ENCODE measurements around the gene MAEA.

MAEA gene

DNA sequence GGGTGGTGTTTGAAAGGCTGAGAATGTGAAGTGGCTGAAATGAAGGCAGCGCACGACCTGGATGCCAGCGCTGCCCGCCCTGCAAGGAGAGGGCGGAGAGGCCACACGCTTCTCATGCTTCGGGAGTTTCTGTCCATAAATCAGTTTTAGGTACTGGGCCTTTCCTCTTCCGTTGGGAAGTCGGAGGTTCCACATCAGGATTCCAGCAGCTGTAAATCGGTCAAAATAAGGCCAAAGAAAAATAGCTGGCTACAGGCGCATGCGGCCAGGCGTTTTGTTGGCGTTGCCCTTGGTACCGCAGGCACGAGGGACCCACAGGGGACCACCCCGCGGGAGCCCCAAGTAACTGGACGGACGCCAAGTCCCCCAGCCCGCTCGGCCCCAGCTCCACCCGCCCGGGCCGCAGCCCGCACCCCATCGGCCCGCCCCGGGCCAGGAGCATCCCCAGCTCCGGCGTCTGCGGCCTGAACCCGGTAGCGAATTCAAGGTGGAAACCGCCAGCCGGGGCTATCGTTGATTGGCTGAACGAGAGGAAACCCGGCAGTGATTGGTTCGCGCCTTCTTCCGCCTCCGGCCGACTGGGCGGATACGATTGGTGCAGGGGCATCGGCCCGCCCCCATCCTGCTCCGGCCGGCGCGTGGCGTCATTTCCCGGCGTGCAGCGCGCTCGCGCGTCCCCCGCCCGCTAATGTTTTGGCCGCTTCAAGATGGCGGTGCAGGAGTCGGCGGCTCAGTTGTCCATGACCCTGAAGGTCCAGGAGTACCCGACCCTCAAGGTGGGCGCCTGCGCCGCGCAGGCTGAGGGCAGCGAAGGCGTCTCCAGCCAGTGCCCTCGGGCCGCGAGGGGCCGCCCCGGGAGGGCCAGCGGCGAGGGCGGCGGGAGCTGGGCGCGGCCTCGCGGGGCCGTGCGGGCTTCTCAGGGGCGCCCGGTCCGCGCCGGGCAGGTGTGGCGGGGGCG is at the start of gene MAEA:
Gene MAEA, plus strand, starts transcription at position 685 of the 958 bp plus-strand sequence. Its CDS starts 23 bp downstream, at position 708.
- DNase-seq (ENCODE audit: low read depth in 2 of 2), result peak; percentile 92 to 97

DNA sequence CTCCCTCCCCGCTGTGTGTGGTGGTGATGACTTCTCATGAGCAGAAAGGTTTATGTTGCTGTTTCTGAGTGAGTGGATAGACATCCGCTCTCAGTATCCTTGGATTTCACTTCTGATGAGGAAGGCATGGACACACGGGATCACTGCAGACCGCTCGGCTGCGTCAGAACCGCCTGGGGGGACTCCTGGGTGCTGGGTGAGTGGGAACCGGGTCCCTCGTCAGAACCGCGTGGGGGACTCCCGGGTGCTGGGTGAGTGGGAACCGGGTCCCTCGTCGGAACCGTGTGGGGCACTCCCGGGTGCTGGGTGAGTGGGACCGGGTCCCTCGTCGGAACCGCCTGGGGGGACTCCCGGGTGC is 49.8 kb upstream of the MAEA start:
- no peak for DNase-seq (ENCODE audit: low read depth in 2 of 2)

DNA sequence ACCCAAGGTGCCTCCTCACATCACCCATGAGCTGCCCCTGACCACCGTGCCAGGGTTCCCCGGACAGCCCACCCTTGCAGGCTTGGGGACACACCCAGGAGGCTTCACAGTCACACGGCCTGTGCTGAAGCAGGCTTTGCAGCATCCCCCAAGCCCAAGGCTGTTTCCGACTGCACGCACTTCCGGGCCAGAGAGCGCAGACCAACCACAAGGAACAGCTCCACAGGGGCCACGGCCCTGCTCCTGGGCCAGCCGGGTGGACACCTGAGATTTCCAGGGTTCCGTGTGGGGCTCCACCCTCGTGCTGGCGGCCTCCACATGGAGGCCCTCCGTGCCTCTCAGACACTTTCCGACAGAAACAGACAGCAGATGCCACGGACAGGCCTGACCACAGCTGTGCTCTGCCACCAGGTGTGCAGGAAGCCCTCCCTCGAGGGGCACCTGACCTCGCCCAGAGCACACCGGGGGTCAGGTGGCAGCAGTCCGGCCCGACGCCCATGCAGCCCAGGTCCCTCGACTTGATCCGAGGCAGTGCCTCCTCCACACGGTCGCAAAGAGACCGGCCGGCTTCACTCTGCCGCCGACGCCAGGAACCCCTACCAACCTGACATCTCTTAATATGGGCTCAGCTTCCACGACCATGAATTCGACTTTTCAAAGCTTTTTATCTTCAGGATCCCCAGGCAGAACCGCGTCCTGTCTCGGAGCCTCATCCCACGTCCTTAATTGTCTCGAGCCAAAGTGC is 48.8 kb upstream of the MAEA start:
- no peak for DNase-seq (ENCODE audit: low read depth in 2 of 2)

DNA sequence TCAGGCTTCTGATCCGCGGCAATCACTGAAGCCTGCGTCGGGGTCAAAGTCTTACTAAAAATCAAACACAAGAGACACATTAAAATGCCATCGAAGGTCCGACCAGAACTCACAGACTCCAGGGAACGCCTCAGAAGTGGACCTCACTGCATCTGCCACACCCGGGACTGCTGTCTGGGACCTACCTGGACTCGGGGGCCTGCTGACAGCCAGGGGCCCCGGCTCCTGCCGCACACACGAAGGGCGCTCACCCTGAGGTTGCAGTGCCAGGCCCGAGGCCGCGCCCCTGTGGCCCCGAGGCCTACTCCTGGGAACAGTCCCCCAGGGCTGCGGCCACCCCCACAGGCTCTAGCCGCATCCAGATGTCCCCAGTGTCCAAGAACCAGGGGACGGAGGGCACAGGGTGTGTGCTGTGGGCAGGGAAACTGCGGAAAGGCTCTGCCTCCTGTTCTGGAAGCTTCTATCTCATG is 48.2 kb upstream of the MAEA start:
- no peak for DNase-seq (ENCODE audit: low read depth in 2 of 2)

DNA sequence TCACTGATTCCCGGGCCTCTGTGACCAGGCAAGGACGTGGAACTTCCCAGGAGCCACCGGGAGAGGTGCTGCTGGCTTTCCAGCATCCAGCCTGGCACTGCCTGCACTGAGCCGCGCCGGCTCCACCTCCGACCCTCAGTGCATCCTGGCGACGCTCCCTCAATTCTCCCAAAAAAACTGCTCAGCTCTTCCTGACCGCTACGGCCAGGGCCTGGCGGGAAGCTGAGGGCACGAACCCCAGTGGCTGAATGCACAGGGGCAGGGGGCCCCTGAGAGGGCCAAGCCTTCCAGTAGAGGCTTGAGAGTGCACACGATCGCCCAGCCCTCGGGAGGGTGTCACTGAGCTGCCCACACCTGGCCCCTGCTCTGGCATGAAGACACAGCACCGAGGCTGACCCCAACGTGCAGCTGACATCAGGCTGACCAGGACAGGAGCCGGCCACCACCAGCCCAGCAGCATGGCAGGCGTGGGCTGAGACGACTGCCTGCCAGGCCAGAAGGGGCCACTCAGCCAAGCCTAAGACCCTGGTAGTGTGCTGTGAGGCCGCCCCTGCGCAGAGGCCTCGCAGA is 47.7 kb upstream of the MAEA start:
- no peak for DNase-seq (ENCODE audit: low read depth in 2 of 2)

DNA sequence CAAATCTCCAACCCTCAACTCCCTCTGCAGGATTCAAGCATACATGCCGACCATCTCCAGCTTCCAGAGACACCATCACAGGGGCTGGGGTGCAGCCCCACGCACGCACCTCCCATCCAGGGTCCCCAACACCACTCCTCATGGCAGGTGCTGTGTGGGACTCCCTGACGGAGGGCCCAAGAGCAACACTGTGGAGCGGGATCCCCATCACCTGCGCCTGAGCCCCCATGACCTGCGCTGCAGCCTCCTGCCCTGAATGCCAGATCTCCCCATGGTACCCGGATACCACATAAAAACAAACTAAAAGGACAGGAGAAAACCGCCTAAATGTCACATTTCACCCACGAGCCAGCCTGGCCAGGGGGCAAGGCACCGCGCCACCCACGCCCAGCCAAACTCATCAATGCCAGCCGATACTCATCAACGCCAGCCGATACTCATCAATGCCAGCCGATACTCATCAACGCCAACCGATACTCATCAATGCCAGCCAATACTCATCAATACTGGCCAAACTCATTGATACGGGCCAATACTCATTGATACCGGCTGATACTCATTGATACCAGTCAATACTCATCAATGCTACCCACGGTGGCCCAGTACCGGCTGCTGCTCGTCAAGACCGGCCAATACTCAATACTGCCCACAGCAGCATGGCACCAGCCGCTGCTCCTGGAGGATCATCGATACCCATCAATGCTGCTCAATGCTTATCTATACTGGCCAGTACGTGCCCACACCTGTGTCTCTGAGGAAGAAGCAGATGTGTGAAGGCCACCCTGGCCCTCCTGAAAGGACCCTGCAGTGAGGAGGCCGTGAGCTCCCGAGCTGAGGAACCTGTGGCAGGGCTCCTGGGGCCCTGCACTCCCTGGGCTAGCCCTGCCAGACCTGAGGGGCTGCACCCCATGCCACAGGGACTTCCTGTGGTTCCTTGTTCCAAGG is 46.9 kb upstream of the MAEA start:
- DNase-seq (ENCODE audit: low read depth in 2 of 2), result no peak

DNA sequence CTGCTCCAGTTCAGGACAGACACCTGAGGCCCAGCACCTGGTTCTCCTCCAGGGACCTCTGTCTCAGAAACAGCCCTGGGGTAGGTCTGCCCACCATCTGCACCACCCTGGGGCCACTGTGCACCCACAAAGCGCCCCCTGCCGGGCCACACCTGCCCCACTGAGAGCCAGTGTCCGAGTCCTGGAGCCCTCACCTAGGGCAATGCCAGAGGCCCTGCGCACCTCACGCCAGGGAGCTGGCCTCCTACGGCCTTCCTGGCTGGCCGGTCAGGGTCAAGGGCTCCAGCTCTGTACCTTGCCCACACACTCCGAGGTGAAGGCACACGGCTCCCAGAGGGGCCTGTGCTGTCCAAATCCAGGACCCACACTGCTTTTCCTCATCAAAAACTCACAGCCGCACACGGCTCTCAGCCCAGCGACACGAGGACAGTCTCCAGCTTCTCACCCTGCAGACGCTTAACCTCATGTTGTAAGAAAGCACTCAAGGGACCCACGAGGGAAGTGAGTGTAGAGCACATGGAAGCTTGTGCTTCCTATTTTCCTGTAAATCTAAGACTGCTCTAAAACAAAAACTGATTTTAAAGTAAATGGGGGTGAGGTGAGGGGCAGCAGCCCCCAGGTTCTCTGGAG is 46.1 kb upstream of the MAEA start:
- no peak for DNase-seq (ENCODE audit: low read depth in 2 of 2)

DNA sequence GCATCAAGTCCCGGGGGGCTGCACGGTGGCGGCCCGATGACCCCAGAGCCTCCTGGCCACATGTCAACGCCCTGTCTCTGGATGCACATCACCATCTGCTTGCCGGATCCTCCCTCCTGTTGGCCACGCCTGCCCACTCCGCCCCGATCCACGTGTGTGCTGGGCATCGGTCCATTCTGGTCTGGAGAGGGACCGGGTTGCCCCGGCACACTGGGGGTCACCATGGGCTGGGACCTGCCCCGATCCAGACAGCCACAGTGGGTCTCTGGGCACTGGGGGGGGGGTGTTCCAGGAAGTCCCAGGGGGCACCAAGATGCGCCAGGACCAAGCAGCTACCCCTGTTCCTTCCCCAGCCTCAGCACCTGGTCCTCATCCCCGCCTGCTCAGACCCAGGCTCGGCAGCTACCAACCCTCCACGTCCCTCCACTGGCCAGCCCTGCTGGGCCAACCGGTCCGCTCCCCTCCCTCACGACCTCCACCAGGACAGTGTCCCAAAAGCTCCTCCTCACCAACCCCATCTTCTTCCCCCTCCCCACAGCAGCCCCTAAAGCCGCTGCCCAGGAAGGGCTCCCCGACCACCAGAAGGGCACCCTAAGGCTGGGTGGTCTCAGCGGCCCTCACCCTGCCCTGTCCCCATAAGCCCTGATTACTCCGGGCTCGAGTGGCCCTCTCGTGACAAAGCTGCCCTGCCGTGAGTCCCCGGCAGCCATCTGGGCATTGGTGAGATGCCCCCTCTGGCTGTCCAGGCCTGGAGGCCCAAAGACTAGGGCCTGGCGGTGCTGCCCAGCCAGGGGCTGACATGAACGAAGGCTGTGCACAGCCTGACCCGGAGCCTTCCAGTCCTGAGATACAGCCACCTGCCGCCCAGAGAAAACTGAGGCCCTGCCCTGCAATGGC is 45.4 kb upstream of the MAEA start:
- no peak for DNase-seq (ENCODE audit: low read depth in 2 of 2)

DNA sequence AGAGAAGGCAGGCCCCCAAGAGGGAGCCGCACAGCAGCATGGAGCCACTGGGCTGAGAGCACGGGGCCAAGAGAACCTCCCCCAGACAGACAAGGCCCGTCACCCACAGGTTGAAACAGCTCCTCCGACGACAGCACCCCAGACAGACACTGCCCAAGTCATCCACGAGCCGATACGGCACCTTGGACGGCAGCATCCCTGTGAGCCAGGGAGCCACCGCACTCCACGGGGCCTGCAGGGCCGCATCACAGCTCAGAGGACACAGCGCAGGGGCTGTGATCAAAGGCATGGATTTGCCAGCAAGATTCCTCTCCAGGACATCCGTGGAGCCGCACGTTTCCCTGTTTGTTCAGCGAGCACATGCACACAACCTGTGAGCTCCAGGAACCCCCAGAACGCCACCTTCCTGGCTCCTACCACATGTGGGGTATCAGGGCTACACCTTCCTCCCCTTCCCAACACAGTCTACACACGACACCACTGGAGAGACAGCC is 44.7 kb upstream of the MAEA start:
- no peak for DNase-seq (ENCODE audit: low read depth in 2 of 2)

DNA sequence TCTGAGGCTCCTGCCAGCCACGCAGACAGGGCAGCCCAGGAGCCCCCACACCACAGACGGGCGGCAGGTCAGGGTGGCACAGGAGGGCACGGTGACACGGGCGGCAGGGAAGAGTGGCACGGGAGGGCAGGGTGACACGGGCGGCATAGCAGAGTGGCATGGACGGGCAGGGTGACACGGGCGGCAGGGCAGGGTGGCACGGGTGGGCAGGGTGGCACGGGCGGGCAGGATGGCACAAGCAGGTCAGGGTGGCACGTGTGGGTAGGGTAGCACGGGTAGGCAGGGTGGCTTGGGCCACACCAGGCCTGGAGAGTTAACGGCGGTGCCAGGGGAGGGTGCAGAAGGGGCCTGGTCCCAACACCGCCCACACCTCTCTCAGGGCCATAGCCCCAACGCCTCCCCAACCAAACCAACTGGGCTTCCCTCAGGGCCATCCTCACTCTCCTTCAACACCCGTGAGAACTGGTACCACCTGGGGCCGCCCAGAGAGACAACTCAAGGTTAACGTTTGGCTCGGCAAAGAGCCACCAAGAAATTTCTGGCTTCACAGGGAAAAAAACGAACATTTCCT is 44.1 kb upstream of the MAEA start:
- DNase-seq (ENCODE audit: low read depth in 2 of 2), result no peak

DNA sequence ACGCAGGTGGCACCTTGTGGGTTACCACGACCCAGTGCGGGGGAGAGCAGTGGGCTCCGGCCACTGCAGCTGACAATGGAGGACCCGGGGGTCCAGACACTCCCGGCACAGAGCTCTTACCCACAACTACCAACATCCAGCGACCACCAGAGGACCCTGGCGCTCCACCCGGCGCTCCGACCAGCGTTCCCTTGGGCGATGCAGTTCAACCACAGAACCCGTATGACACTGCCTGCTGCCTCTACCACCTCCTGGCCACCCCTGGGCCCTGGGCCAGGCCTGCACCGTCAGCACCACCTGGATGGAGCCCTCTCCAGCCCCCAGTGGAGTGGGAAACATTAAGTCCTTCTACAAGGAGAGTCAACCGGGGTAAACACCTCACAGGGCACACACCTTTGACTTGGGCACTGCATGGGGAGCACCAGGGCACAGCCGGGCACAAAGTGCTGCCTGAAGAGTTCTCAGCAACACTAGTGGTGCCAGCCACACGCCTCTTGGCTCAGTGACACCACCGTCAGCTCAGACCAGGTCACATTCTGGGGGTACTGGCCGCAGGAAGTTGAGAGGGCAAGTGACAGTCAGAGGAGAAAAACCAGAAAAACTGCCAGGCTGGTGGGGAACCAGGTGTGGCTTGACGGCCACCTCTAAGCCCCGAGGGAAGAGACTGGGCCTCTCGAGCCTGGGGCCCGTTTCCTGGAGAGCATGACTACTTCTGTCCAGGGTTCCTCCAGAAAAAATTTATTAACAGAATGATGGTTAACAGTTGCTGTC is 43.4 kb upstream of the MAEA start:
- no peak for DNase-seq (ENCODE audit: low read depth in 2 of 2)

DNA sequence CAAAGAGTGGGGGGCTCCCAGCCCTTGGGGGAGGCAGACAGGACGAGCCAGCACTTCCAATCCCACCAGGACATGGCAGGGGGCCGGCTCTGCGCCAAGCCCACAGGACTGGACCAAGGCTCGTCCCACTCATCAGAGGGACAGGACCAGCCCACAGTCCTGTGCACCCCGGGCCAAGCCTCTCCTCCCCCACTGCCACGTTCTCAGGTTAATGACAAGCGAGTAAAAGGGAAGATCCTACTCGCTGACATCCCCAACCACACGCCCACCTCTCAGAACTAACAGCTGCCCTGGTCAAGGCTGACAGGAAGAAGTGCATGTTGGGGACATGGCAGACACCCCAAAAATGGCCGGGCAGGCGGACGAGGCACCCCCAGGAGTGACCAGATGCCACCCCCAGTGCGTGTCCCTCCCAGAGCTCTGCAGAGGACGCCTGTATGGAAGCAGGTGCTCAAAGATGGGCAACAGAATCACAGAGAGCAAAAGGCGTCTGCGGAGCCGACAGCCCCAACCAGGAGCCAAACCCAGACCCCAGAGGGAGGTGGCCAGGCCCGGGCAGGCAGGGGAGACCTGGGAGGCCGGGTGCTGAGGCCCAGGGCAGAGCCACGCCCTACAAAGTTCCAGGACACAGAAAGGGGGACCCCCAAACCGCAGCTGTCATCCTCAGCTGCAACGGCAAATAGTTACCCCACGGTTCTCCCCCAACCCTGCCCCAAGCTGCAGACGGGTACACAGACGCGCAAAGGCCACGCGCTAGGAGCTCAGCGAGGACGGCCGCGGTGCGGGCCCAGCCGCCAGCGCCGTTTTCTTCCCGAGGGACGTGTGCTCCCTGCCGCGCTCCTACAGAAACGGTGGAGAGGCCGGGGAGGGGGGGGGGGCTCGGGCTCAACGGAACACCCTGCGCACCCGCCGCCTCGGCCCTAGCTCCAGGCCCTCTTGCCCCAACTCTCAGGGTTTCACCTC is 42.5 kb upstream of the MAEA start:
- DNase-seq (ENCODE audit: low read depth in 2 of 2), result no peak

DNA sequence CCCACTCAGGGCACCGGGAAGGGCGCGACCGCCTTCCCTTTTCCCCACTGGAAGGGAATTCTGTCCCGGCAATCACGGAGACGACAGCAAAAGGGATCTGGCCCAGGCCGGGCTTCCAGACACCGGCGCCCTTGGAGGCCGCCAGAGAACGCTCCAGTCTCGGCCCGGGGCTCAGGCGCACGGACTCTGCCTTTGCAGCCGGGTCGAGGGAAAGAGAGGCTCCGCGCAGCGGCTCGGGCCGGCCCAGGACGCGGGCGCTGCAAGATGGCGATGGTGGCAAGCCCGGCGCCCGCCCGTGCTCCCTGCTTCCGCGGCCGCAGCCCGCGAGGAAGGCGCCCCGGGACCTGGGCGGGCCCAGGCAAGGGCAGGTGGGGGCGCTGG is 41.8 kb upstream of the MAEA start:
- DNase-seq (ENCODE audit: low read depth in 2 of 2), result no peak

DNA sequence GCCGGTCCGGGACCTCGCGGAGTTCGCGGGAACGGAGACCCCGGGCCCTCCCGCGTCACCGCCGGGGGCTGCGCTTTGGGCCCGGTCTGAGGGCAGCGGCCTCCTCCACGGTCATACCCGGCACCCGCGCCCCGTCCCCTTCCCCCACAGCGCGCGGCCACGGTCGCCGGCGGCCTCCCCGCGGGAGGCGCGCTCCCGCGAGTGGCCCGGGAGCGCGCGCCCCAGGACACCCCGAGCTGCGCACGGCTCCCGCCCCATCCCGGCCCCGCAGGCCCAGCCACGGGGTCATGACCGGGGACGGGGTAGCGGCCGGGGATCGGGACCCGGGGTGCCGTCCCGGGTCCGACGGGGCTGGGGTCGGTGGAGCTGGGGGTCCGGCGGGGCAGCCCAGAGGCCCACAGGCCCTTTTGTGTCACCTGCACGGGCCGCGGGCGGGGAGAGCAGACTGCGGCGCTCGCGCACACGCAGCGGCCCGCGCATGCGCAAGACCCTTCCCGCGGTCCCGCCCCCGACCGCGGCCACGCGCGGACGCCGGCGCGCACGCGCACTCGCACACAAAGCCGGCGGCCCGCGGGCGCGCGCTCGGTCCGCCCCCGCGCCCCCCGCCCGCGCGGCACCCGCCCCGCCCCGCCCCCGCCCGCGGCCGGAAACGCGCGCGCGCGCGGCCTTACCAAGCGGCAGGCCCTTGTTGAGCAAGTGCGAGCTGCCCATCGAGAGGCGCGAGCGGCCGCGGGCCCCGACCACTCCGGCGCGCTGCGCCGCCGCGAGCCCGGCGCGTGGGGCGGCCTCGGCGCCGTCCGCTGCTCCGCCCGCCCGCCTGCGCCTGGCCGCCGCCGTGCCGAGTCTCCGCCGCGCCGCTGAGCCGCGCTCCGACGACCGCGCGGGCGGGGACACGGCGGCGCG is 41.2 kb upstream of the MAEA start, which contains the start of gene CTBP1:
Gene CTBP1, minus strand, starts transcription at position 886 of the 903 bp plus-strand sequence. CDS start 7,799 bp downstream, outside the sequence.
- DNase-seq (ENCODE audit: low read depth in 2 of 2), result peak; percentile 61 to 69

DNA sequence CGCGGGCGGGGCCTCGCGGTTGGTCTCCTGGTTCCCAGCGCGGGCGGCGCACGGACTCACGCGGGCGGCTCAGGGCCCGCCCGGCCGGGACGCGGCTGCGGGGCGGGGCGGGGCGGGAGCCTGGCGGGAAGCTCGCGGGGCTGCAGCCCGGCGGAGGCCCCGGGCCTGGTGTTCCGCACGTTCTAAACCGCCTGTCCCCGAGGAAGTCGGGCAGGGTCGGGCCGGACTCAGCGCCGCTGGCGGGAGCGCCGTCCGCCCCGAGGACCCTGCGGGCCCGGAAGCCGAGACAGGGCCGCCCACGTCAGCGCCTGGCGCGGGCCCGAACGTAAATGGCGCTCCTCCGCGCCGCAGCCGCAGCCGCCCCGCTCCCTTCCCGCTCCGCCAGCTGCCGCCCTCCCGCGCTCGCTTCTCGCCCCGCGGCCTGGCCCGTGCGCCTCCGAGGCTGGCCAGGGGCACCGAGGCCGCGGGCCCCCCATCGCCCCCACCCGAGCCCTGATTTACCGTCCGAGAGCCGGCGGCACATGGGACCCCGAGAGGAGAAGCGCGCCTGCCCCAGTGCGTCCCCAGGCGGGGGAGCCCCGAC is 40.5 kb upstream of the MAEA start:
- peak; percentile 62 to 69 for DNase-seq (ENCODE audit: low read depth in 2 of 2)

Data from stimulated activated CD8-positive, alpha-beta memory T cell treated with anti-CD3 and anti-CD28 coated beads, Interleukin-7, amount 100 ng/mL, for 1 hour (primary cell).